Skin of body (tissue), 2 donors: ENCODE results near the gene GTSE1. TPM values are rescaled to one million over a fixed set of nuclear protein-coding genes. Genes with fewer than 3 reads are reported as not detected.
A peak's percentile ranks its signal among the peaks of the same experiment; 100 is the strongest.
"Not testable (repeated sequence)": the region's sequence is repeated elsewhere in the genome, so short reads cannot be mapped to it uniquely, and the experiment has no call there.

Experiments
- DNase-seq: peaks from one replicate; lab custom pipeline; 2025; lab: John Stamatoyannopoulos, UW
- total RNA-seq: library from RNA; depleted of rRNA; stranded (reverse); fragments of >200 nt; gene quantifications from one replicate; pipeline ENCODE4 v1.2.3, GENCODE V29; 2014

GTSE1 gene, protein sequence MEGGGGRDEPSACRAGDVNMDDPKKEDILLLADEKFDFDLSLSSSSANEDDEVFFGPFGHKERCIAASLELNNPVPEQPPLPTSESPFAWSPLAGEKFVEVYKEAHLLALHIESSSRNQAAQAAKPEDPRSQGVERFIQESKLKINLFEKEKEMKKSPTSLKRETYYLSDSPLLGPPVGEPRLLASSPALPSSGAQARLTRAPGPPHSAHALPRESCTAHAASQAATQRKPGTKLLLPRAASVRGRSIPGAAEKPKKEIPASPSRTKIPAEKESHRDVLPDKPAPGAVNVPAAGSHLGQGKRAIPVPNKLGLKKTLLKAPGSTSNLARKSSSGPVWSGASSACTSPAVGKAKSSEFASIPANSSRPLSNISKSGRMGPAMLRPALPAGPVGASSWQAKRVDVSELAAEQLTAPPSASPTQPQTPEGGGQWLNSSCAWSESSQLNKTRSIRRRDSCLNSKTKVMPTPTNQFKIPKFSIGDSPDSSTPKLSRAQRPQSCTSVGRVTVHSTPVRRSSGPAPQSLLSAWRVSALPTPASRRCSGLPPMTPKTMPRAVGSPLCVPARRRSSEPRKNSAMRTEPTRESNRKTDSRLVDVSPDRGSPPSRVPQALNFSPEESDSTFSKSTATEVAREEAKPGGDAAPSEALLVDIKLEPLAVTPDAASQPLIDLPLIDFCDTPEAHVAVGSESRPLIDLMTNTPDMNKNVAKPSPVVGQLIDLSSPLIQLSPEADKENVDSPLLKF
- total RNA-seq = 3.6 TPM

DNA sequence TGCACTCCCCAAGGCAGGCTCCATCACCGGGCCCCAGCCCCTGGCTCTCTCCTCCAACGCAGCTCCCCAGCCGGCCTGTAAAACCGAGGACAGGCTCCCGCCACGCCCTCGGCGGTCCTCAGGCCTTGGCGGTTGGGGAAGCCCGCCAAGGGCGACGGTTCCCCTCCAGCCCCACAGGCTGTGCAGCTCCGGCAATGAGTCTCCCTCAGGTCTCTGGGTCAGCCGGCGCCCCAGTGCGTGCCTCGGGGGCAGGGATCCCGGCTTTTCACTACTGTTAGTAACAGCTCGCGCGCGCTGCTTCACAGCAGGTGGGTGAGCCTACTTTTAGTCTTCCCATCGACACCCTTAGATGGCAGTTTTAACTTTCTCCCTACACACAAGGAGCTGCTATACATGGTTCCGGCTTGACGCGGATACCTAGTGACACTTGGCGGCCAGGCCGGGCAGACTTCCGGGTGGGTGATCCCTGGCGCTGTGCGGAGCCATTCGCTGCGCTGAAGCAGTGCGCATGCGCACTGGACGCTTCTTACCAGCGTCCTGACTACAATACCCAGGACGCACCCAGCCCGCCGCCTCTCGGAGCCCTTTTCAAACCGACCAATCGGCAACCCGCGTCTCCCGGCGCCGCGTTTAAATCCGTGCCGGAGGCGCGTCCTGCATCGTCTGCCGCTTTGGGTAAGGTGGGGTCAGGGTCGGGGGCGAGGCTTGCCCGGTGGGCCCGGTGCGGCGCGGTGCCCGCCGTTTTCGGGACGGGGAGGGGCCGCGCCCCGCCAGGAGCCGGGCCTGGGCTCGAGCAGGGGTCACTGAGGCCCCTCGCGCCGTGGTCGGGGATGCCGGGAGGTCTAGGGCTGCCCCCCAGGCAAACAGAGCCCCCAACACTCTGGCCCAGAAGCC is at the start of gene GTSE1:
Gene GTSE1 (plus strand): TSS at position 614 of the 894 bp plus-strand sequence. CDS start 531 bp downstream, outside the sequence.
- DNase-seq = peak; percentile 96

DNA sequence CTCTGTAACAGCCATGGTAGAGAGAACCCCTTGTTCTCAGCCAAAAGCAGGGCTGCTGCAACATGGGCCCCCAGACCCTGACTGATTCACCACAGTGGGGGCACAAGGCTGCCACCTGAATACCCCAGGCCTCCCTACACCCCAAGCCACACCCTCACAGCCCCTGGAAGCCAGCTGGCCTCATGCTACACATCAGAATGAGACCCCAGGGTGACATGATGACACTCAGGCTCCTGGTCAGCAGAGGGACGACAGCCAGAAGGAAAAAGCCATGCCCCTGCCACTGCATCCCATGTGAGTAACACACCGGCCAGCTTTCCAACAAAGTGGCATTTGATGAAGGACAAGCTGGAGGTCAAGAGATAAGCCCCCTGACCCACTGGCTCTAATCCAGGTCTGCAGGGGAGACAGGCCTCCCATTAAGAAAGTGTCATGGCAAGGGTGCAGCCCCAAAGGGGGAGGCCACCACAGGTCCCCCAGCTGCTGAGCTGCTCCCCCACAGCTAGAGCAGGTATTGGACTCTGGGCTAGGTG is 49.2 kb upstream of the GTSE1 start:
- DNase-seq = no peak

DNA sequence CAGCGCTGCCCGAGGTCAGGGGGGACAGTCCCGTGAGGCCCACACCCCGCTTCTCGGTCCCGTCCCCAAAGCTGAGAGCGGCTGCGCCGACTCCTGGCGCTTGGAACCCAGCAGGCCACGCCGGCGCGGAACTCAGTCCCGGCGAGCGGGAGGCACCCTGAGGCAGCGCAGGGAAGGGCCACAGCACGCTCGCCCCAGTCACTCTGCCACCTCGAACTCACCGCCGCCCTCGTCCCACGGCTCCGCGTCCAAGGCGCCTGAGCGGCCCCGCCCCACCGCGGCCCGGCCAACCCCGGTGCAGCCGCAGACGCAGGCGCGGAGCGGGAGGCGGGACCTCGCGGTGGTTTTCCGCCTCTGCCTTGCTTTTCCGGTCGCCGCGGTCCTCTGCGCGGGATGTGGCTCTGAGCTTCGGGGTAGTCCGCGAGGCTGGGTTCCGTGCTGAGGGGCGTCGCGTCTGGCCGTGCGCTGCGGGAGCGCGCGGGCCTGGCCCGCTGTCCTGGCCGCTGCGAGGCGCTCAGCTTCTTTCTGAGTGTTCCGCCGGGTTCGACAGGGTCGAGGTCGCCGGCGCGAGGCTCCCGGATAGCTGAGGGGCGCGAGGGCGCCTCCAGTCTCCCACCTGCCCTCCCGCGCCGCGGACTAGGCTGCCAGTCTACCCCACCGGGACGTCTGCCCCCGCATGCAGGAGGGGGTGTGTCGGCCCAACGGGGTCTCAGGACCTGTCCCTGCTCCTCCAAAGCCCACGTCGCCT is 46.5 kb upstream of the GTSE1 start, which contains the start of gene CDPF1:
Gene CDPF1 (minus strand): TSS at position 259 of the 748 bp plus-strand sequence. CDS start 2,009 bp downstream, outside the sequence.
- DNase-seq = peak; percentile 72

DNA sequence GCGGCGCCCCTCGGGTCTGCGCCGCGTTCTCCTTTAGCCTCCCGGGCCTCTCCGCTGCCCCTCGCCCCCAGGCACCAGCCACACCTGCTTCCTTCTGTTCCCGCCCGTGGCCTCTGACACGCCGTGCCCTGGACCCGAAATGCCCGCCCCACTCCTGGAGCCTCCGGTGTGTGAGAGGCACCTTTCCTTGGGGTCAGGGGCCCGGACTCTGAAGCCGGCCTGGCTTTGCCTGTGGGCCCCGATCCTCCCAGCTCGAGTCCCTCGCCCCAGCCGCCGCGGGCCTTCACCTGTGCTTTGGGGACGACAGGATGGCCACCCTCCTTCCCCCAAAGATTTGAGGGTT is 45.9 kb upstream of the GTSE1 start:
- no peak for DNase-seq

DNA sequence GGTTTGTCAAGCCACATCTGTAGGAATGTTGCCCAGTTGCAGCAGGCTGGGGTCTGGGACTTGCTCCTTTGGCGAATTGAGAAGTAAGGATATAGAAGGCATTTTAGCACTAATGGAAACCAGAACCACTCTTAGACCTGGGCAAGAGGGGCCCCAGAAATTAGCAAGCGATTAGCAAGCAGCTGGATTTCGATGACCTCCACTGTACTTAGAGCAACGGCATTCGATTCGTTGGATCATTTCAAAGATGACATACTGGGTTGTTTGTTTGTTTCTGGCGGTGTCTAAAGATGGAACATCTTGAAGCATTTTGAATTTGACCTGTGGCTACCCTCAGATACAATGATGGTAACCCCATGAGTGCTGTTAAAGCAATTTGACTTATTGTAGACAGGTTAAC is 45.4 kb upstream of the GTSE1 start:
- peak; percentile 14 for DNase-seq

DNA sequence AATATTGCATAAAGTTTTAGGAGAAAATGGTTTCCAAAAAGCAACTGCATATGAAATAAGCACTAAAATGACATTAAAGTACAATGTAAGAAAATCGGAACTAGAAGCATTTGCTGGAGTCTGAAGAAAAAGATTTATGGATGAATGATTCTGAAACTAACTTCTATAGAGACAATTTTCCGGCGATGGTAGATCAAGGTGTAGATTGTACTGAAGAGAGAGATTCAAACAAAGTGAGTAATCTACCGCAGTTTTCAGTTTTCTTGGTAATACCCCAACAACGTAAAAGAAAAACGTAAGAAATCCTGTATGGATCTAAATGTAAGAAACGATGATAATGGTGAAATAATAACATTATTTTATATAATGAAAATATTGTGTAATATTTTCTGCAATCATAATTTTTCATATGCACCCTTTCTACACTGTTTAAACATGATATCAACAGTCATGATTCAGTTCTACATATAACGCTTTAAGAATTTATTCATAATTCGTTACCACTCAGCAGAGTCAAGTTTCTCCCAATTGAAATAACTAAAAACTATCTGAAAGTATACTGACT is 44.8 kb upstream of the GTSE1 start:
- no peak for DNase-seq

DNA sequence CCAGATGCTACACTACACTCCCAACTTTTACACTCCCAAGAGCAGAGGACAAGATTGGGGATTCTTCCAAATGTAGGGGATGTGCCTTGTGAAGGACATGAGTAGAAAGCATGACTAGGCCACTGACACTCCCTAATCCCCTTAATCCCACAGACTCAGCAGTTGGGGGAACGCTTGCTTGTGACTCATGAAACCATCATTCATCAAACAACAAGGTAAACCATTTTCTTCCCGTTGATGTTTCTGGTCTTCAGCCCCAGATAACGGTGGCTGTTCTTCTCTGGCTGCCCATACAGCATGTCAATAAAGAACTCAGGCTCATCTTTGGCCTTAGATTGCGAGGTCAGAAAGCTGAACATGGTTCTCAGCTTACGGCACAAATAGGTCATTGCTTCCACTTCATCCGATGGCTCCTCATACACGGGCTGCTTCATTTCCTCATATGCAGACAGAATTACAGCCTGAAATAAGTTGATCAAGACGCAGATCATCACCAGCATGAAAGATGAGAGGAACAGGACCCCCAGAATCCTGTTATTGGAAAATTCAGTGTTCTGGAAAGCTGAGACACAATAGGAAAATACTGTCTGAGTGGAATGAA is 40.2 kb upstream of the GTSE1 start:
- no peak for DNase-seq

DNA sequence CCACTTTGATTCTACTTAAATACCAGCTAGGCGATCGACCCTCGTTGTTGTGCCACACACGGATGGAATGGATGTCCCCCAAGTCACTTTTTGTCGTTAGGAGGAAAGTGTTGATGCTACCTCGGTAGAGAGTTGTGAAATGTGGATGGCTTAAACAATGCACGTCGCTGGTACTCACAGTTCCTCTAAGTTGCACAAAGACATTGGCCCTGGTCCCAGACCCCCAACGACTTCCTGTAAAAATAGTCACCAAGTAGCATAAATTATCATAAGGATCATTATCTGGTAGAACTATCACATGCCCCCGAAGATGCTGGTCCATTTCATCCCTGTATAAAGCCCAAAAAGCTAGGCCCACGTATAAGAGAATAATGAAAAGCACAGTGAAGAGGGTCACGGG is 37.3 kb upstream of the GTSE1 start:
- DNase-seq = no peak

DNA sequence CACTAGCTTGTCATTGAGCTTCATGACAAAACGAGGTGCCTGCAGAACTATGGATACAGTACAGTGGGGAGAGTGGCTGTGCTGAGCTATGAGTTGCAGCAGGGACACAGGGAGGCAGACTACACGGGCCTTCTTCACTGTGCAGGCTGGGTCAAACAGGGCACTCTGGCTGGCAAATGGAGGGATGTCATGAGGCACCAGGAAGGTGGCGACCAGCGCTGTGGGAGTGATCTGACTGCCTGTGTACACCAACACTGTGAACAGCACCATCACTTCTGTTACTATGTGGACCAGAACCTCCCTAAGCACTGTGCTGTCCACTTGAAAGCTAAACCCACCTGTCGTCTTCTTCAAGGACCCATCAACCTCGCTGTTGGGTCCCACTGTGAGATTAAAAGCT is 36.6 kb upstream of the GTSE1 start:
- no peak for DNase-seq

DNA sequence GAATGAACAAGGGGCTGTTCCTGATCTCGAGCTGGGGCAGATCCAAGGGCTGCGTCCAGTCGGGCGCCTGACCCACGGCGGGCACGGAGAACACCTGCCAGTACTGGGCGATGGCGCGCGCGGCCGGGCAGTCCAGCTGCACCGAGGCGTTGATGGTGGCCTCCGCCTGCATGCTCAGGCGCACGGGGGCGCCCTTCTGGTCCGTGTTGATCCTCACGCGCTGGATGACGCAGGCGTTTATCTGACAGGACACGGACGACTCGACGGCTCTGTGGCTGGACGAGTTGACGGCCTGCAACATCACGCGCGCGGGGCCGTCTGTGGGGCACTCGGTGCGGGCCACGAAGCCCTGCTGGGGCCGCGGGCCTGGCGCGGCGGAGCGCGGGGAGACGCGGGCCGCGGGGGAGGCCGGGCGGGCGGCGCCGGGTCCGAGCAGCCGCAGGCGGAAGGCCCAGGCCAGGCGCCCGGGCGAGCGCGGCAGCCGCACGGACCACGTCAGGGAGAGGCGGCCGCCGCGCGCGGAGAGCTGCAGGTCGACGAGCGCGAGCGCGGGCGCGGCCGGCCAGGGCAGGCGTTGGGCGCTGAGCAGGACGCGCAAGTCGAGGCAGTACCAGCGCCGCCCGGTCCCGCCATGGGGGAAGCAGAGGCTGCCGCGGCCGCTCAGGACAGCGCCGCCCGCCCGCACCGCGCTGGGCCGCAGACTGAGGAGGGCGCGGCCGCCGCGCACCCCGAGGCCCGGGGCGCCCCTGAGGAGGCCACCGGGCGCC is 34.0 kb upstream of the GTSE1 start:
- DNase-seq = no peak

DNA sequence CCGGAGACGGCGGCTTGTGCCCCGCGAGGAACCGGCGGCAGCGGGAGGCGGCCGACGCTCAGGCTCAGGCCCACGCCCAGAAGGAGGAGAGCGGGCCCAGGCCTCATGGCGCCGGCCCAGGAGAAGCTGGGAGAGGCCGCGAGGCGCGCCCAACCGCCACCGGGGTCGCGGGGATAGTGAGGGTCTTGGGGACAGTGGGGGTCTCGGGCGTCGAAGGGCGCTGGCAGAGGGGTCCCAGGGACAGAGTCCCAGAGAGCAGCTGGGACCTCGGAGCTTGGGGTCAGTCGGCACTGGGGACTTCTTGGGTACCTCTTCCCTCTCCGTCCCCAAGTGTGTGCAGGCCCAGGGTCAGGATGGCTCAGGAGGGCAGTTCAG is 33.5 kb upstream of the GTSE1 start, which contains the start of gene PKDREJ:
Gene PKDREJ (minus strand): TSS at position 128 of the 375 bp plus-strand sequence. CDS start 21 bp downstream, at position 107.
- no peak for DNase-seq

DNA sequence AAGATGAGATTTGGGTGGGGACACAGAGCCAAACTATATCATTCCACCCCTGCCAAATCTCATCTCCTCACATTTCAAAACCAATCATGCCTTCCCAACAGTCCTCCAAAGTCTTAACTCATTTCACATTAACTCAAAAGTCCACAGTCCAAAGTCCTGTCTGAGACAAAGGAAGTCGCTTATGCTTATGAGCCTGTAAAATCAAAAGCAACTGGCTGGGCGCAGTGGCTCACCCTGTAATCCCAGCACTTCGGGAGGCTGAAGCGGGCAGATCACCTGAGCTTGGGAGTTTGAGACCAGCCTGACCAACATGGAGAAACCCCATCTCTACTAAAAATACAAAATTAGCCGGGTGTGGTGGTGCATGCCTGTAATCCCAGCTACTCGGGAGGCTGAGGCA is 32.1 kb upstream of the GTSE1 start:
- not testable (repeated sequence) for DNase-seq

DNA sequence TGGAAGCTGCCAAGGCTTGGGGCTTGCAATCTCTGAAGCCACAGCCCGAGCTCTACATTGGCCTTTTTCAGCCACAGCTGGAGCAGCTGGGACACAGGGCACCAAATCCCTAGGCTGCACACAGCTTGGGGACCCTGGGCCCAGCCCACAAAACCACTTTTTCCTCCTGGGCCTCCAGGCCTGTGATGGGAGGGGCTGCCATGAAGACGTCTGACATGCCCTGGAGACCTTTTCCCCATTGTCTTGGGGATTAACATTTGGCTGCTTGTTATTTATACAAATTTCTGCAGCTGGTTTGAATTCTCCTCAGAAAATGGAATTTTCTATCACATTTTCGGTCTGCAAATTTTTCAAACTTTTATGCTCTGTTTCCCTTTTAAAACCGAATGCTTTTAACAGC is 31.0 kb upstream of the GTSE1 start:
- DNase-seq = not testable (repeated sequence)

DNA sequence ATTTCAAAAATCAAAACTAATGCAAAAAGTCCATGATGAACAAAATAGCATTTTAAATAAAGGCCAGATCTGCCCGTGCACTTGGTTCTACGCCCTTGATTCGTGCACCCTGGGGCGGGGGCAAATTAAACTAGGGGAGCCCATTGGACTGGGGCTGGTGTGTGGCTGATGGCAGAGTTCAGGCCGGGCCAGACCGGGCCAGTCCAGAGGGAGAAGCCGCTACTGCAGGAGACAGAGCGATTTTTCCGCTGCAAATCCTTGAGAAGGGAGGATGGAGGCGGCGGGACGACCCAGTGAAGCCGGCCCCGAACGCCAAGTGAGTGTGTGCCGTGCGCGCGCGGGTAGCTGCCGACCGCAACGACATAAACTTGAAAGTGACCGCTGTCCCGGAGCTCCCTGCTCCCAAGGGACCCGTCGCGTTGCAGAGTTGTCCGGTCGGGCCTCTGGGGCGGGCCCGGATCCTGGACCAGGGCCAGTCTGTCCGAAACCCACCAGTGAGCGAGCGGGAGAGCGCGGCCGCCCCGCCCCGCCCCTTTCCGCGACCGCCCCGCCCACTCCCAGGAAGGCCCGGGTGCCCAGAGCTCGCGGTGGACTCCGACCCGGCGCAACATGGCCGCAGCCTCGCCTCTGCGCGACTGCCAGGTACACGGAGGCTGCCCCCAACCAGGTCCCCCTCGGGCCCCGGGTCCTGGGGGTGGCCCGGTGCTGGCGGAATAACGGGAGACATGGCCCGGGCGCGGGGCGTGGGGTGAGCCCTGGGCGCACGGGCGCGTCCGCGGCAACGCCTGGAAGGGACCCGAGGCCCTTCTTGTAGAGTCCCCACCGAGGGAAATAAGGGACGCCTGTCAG is 29.0 kb upstream of the GTSE1 start, which contains the start of gene TTC38:
Gene TTC38 (plus strand): TSS at position 578 of the 849 bp plus-strand sequence. CDS start 32 bp downstream, at position 610.
- peak; percentile 32 for DNase-seq

DNA sequence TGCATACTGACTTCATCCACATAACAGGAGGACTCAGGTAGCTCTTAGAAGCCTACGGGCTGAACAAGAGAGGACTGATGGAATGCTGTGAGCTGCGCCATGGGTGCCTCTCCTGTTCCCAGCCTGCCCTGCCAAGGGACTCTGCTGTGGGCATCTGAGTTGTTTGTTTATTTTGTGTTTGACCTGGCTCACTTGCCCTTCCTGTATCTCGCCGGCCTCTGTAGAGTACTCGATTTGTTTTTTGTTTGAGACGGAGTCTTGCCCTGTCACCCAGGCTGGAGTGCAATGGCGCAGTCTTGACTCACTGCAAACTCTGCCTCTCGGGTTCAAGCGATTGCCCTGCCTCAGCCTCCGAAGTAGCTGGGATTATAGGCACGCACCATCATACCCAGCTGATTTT is 27.1 kb upstream of the GTSE1 start:
- no peak for DNase-seq

DNA sequence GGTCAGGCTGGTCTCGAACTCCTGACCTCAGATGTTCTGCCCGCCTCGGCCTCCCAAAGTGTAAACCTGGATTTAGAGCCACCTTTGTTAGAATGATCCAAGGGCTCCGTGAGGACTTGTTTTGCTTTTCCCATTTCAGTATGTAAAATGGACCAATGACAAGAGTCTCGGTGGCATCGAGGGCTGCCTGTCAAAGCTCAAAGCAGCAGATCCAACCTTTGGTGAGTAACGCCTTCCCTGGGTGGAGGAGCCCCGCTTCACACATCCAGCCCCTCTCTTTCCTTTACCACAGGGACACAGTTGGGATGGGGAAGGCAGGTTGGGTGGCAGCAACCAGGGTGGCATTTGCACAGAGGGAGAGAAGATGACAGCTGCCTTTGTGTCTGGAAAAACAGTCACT is 24.5 kb upstream of the GTSE1 start:
- no peak for DNase-seq

DNA sequence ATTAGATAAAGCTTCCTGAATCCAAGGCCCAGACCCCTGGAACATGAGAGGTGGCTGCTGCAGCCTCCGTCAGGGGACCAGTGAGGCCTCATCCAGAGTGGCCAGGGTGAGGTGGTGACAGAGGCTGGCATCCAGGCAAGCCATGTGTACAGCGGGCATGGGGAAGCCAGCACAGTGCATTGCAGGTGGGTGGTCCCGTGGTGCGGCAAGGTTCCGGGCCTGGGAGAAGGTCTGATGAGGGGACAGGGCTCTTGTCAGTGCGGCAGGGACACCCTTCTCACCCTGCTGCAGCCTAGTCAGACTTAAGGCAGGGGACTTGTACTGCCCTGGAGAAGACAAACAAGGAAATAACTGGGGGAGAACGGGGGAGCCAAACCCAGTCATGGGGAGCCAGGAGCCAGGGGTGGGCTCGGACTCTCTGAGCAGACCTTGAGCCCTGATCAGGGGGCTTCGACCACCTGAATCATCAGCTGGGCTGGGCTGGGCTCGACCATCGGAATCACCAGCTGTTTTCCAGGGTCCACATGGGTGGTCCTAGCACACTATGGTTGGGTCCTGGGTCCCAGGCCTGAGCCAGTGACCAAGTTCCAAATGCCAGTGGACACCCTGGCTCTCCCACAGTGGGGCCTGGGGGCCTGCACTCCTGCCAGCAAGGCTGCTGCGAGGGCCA is 23.8 kb upstream of the GTSE1 start:
- no peak for DNase-seq
